Common myeloid progenitor, CD34-positive (primary cell): ENCODE measurements around the gene HTT.

Experiments
- CTCF ChIA-PET: fragments of 350-600 bp; sonication (Branson Sonifier 250); formaldehyde crosslinking; loops from one replicate; lab custom pipeline; 2021; ENCODE audit warnings: antibody characterized with exemption; lab: Charles Lee
- POLR2A ChIA-PET: fragments of 350-600 bp; sonication (Branson Sonifier 250); formaldehyde crosslinking; loops from one replicate; lab custom pipeline; 2021; ENCODE audit warnings: antibody characterized with exemption; lab: Charles Lee
- DNase-seq, 3 donors: peaks; one replicate each; pipeline versions ENCODE4 v3.0.0 to v3.0.0-alpha.2; 2013
- H3K27ac ChIP-seq, 2 experiments: 1 replicate in 1 of 2; 2 replicates in 1 of 2; pipeline ENCODE4 v1.7.0; 2013; ENCODE audit warnings: inconsistent platforms in 2 of 2, low read length in 2 of 2, mild to moderate bottlenecking in 2 of 2, low read depth in 1 of 2, moderate library complexity in 1 of 2; ENCODE audit not compliant: severe bottlenecking in 2 of 2, insufficient read depth in 1 of 2, poor library complexity in 1 of 2
- H3K27me3 ChIP-seq, 5 experiments: replicated peaks in 2 of 5; 1 replicate in 3 of 5; 2 replicates in 2 of 5; pipeline versions ENCODE4 v1.6.1 to v1.7.0; 2013; ENCODE audit warnings: low read length in 4 of 5, mild to moderate bottlenecking in 2 of 5, moderate library complexity in 2 of 5, inconsistent platforms in 1 of 5; ENCODE audit not compliant: insufficient read depth in 5 of 5, control insufficient read depth in 4 of 5
- H3K36me3 ChIP-seq, 4 experiments: 1 replicate in 2 of 4; 2 replicates in 2 of 4; pipeline versions ENCODE4 v1.6.1 to v1.7.0; 2013; ENCODE audit warnings: low read length in 3 of 4, control low read depth in 1 of 4, mild to moderate bottlenecking in 1 of 4; ENCODE audit not compliant: control insufficient read depth in 4 of 4, insufficient read depth in 4 of 4
- H3K4me1 ChIP-seq, 4 experiments: 1 replicate in 3 of 4; 2 replicates in 1 of 4; pipeline versions ENCODE4 v1.6.1 to v1.7.1; 2013; ENCODE audit warnings: low read length in 3 of 4, mild to moderate bottlenecking in 3 of 4, control low read depth in 1 of 4, inconsistent platforms in 1 of 4, moderate library complexity in 1 of 4; ENCODE audit not compliant: control insufficient read depth in 4 of 4, insufficient read depth in 4 of 4; ENCODE audit errors: control extremely low read depth in 1 of 4
- H3K4me3 ChIP-seq, 7 experiments: 1 replicate in 4 of 7; 2 replicates in 3 of 7; pipeline versions ENCODE4 v1.5.1 to v1.7.0; 2013; ENCODE audit warnings: mild to moderate bottlenecking in 7 of 7, low read length in 6 of 7, moderate library complexity in 6 of 7, inconsistent platforms in 2 of 7, low read depth in 2 of 7, control low read depth in 1 of 7; ENCODE audit not compliant: insufficient read depth in 4 of 7, control insufficient read depth in 1 of 7; ENCODE audit errors: extremely low read depth in 1 of 7
- H3K9me3 ChIP-seq, 5 experiments: 1 replicate in 4 of 5; 2 replicates in 1 of 5; pipeline versions ENCODE4 v1.6.1 to v1.7.1; 2013; ENCODE audit warnings: low read length in 4 of 5, mild to moderate bottlenecking in 2 of 5, inconsistent platforms in 1 of 5, low read depth in 1 of 5, moderate library complexity in 1 of 5; ENCODE audit not compliant: control insufficient read depth in 4 of 5, insufficient read depth in 2 of 5; ENCODE audit errors: control extremely low read depth in 1 of 5
- WGBS: methylation state at CpG from one replicate; pipeline ENCODE4 v1.1.5; 2013; ENCODE audit not compliant: insufficient coverage; 5-methylcytosine and 5-hydroxymethylcytosine counted together

Gene HTT

DNA sequence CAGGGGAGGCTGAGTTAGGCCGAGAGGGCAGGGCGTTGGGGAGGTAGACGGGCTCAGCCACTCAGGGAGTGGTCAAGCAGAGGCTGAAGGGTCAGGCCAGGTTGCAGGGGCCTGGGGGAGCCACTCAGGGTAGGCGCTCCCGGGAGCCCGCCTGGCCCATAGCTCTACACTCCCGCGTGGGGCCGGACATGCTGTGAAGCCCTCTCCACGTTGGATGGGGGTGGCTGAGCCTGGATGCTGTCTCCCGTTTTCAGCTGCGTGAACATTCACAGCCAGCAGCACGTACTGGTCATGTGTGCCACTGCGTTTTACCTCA lies 160.5 kb downstream of the HTT start:
- WGBS: 98% methylated on average over 14 of the region's 14 CpGs
- H3K36me3 ChIP-seq: peaks cover 17 to 95% (median 59%) of the 10 kb centered on the region in 4 experiments

DNA sequence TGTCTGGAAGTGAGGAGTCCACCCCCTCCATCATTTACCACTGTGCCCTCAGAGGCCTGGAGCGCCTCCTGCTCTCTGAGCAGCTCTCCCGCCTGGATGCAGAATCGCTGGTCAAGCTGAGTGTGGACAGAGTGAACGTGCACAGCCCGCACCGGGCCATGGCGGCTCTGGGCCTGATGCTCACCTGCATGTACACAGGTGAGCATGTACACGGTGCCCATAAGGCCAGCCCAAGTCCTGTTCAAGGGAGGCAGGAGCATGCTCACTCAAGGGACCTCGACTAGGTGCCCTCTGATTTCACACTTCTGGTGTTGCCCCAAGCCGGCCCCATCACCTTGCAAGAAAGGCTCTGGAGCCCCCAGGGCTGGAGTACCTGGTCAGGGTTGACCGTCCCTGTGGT lies 161.1 kb downstream of the HTT start:
- DNase-seq: no peak
- H3K27me3 ChIP-seq: no peaks in the 10 kb centered on the region
- POLR2A ChIA-PET: no interaction called here
- CTCF ChIA-PET: no interaction called here
- peaks cover 17 to 95% (median 58%) of the 10 kb centered on the region in 4 experiments for H3K36me3 ChIP-seq
- no peaks in the 10 kb centered on the region for H3K9me3 ChIP-seq
- no peak overlapping the region for H3K4me3 ChIP-seq
- no peak overlapping the region for H3K27ac ChIP-seq
- WGBS: over 99% methylated on average over 11 of the region's 11 CpGs
- H3K4me1 ChIP-seq: no peaks in the 10 kb centered on the region

More for the DNA sequence above, 160.5 kb downstream of the HTT start:
- H3K4me3 ChIP-seq: no peak overlapping the region
- ChIA-PET CTCF (no interaction called here), POLR2A (no interaction called here)
- no peaks in the 10 kb centered on the region for H3K4me1 ChIP-seq
- no peak for DNase-seq
- H3K27ac ChIP-seq: no peak overlapping the region
- no peaks in the 10 kb centered on the region for H3K27me3 ChIP-seq
- no peaks in the 10 kb centered on the region for H3K9me3 ChIP-seq

DNA sequence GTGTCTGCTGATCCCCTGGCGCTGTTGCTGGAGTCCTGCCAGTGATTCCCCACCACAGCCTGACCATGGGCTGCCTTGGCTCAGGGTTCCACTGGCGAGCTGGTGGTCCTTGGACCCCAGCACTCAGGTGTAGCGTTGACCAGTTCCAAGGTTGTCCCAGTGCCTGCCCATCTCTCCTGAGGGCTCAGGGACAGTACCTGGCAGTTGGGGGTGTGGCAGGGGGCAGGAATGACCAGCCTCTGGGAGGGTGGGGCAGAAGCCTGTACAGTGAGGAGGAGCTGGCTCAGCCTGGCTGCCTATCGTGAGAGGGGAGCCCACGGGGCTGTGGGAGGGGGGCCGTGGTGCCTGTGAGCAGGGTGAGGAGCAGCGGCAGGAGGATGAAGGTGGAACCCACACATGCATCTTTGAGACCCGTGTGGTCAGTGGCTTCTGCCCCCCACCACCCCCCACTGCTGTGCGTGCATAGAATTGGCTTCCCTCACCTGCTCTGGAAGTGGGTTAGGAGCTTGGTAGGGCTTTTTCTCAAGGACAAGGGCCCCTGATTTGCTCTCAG lies 161.9 kb downstream of the HTT start:
- Histone ChIP-seq H3K27me3 (no peaks in the 10 kb centered on the region), H3K36me3 (peaks cover 22 to 95% (median 57%) of the 10 kb centered on the region in 4 experiments)
- POLR2A ChIA-PET: no interaction called here

DNA sequence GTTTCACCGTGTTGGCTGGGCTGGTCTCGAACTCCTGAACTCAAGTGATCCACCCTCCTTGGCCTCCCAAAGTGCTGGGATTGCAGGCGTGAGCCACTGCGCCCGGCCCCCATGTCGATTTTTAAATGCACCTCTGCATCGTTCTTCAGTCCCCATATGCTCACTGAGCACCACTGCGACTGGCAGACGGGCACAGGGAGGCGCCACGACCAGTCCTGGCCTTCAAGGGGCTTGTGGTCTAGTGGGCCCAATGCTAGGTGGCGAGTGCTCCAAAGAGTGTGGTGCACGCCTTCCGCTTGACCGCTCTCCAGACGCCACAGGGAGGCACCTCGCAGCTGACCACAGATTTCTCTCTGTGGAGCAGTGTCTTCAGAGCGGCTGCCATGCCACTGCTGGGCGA lies 162.8 kb downstream of the HTT start:
- H3K9me3 ChIP-seq: no peaks in the 10 kb centered on the region
- H3K36me3 ChIP-seq: peaks cover 22 to 95% (median 54%) of the 10 kb centered on the region in 4 experiments
- H3K4me1 ChIP-seq: no peaks in the 10 kb centered on the region
- H3K27me3 ChIP-seq: no peaks in the 10 kb centered on the region
- H3K27ac ChIP-seq: no peak overlapping the region
- POLR2A ChIA-PET: no interaction called here
- 97% methylated on average over 19 of the region's 19 CpGs for WGBS
- H3K4me3 ChIP-seq: no peak overlapping the region
- no peak for DNase-seq
- CTCF ChIA-PET: no interaction called here

More for the DNA sequence above, 161.9 kb downstream of the HTT start:
- CTCF ChIA-PET: no interaction called here
- no peaks in the 10 kb centered on the region for H3K4me1 ChIP-seq
- no peak overlapping the region for H3K4me3 ChIP-seq
- H3K9me3 ChIP-seq: no peaks in the 10 kb centered on the region
- no peak for DNase-seq
- no peak overlapping the region for H3K27ac ChIP-seq
- WGBS: 100% methylated on average over 7 of the region's 9 CpGs

DNA sequence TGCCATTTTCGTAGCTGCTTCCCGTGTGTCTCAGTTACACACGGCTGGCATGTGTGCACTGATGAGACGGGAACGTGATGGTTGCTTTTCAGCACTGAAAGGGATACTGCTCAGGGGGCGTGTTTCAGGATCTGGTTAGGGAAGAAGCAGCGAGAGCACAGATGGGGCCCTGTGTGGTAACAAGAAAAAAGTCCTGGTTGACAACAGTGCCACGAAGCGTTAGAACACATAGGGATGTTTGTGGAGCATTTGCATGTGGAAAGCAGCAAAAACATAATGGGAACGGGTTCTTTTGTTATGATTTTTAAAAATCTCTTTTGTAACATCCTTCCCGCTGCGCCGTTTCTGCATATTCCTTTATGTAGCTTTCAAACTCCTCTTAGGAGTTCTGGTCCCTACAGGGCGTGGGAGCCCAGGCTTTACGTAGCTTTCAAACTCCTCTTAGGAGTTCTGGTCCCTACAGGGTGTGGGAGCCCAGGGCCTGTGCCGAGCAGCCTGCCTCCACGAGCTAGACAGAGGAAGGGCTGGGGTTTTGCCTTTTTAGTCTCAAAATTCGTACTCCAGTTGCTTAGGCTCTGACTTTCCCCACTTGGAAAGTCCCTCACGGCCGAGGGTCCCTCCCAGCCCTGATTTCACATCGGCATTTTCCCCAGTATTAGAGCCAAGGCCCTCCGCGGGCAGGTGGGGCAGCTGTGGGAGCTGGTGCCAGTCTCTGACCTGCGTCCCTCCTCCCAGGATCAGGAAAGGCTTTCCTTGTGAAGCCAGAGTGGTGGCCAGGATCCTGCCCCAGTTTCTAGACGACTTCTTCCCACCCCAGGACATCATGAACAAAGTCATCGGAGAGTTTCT lies 163.5 kb downstream of the HTT start:
- POLR2A ChIA-PET: no interaction called here
- DNase-seq: no peak
- peaks cover 20 to 89% (median 55%) of the 10 kb centered on the region in 4 experiments for H3K36me3 ChIP-seq
- no peaks in the 10 kb centered on the region for H3K4me1 ChIP-seq
- no peak overlapping the region for H3K27ac ChIP-seq
- no peak overlapping the region for H3K4me3 ChIP-seq
- WGBS: 93% methylated on average over 24 of the region's 26 CpGs
- H3K9me3 ChIP-seq: no peaks in the 10 kb centered on the region
- CTCF ChIA-PET: no interaction called here
- no peaks in the 10 kb centered on the region for H3K27me3 ChIP-seq

DNA sequence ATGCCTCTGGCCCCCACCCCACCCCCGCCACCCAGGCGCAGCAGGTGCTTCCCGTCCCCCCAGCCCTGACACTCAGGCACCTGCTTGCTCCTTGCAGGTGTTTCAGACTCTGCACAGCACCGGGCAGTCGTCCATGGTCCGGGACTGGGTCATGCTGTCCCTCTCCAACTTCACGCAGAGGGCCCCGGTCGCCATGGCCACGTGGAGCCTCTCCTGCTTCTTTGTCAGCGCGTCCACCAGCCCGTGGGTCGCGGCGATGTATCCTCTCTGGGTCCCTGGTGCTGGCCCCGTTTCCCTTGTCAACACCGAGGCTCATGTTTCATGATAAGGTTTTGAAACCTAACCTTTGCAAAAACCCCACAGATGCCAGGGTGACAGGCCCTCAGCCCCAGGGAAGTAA lies 164.2 kb downstream of the HTT start:
- Histone ChIP-seq H3K9me3 (no peaks in the 10 kb centered on the region), H3K27ac (no peak overlapping the region), H3K4me3 (no peak overlapping the region), H3K27me3 (no peaks in the 10 kb centered on the region), H3K36me3 (peaks cover 18 to 84% (median 51%) of the 10 kb centered on the region in 4 experiments), H3K4me1 (peaks cover 0 to 2% (median under 1%) of the 10 kb centered on the region in 4 experiments)
- no peak for DNase-seq
- ChIA-PET POLR2A (no interaction called here), CTCF (no interaction called here)
- 94% methylated on average over 15 of the region's 18 CpGs for WGBS

DNA sequence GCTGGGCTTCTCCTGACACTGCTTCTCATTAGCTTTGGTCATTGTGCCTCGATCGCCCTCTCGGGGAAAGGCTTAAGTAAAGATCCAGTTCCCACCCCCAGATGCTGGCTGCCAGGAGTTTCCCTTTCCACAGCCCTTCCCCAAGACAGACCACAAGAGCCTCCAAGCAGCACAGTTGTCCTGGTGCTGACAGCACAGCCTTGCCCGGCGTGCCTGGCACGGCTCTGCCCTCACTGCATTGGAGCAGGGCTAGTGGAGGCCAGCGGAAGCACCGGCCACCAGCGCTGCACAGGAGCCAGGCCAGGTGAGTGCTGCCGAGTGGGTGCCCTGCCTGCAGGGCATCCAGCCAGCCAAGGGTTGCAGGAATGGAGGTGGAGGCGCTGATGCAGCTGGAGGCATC lies 164.8 kb downstream of the HTT start:
- no peak overlapping the region for H3K4me3 ChIP-seq
- H3K4me1 ChIP-seq: peaks cover 0 to 6% (median 4%) of the 10 kb centered on the region in 4 experiments
- H3K27ac ChIP-seq: no peak overlapping the region
- CTCF ChIA-PET: no interaction called here
- DNase-seq: no peak
- 96% methylated on average over 10 of the region's 11 CpGs for WGBS
- no peaks in the 10 kb centered on the region for H3K27me3 ChIP-seq
- POLR2A ChIA-PET: no interaction called here
- H3K36me3 ChIP-seq: peaks cover 18 to 78% (median 50%) of the 10 kb centered on the region in 4 experiments
- no peaks in the 10 kb centered on the region for H3K9me3 ChIP-seq
